ENCODE measurements around the gene SASH1.

GRCh38 chr6:148395583-148396101 lies 53.0 kb downstream of the SASH1 start:
- TF ChIP-seq CTCF (IDR thresholded peaks at IDR 0.05 in 2 of 3, conservative IDR thresholded peaks at IDR 0.05 in 1 of 3; ENCODE audit: borderline replicate concordance in 1 of 3, insufficient read depth in 1 of 3, low read depth in 2 of 3, low read length in 2 of 3) (no peak), POLR2A (IDR thresholded peaks at IDR 0.05; ENCODE audit: borderline replicate concordance, extremely low read depth, insufficient read depth, insufficient read length) (no peak), YY1 (IDR thresholded peaks at IDR 0.05; ENCODE audit: extremely low read depth, insufficient replicate concordance, low read depth, low read length) (no peak)
